ENCODE results near the gene NIPAL3.

- TF ChIP-seq CTCF (conservative IDR thresholded peaks at IDR 0.05; ENCODE audit: low read length) (no peak), EZH2phosphoT487 (IDR thresholded peaks at IDR 0.05; ENCODE audit: borderline replicate concordance, low read depth, low read length) (no peak)
Measured at GRCh38 chr1:24386931-24387330, 28.7 kb upstream of the NIPAL3 start.
